Ectodermal cell (in vitro differentiated cells): Measurements from ENCODE around the gene GORASP1. TPM values are rescaled to one million over a fixed set of nuclear protein-coding genes. Genes with fewer than 3 reads are reported as not detected.

Experiments used
- H3K27ac ChIP-seq: 2 replicates; pipeline ENCODE4 v1.7.0; 2013; ENCODE audit warnings: mild to moderate bottlenecking, low read depth, low read length; ENCODE audit not compliant: insufficient read depth, poor library complexity, severe bottlenecking
- H3K27me3 ChIP-seq: 2 replicates; pipeline ENCODE4 v1.7.0; 2013; ENCODE audit warnings: mild to moderate bottlenecking, low read length; ENCODE audit not compliant: insufficient read depth, control insufficient read depth, poor library complexity, severe bottlenecking
- H3K36me3 ChIP-seq: one replicate; pipeline ENCODE4 v1.7.0; 2013; ENCODE audit warnings: low read length; ENCODE audit not compliant: control insufficient read depth, insufficient read depth
- H3K4me1 ChIP-seq: one replicate; pipeline ENCODE4 v1.7.0; 2013; ENCODE audit warnings: low read length; ENCODE audit not compliant: control insufficient read depth, insufficient read depth
- H3K4me3 ChIP-seq: 2 replicates; pipeline ENCODE4 v1.7.0; 2013; ENCODE audit warnings: low read depth, low read length, control low read depth; ENCODE audit not compliant: insufficient read depth
- H3K9me3 ChIP-seq: 2 replicates; pipeline ENCODE4 v1.7.0; 2013; ENCODE audit warnings: mild to moderate bottlenecking, low read length, moderate library complexity; ENCODE audit not compliant: control insufficient read depth
- WGBS, 2 experiments: methylation state at CpG; one replicate each; pipeline ENCODE4 v1.1.7; 2013; ENCODE audit warnings: missing lambda C conversion rate in 2 of 2; 5-methylcytosine and 5-hydroxymethylcytosine counted together
- polyA plus RNA-seq, 4 experiments: library from polyadenylated mRNA; stranded (reverse); fragments of 50-300 nt; gene quantifications; one replicate each; pipeline ENCODE4 v1.2.3, GENCODE V29; 2013

The GORASP1 gene
- polyA plus RNA-seq (2013, experiment 1 of 4) = 41.6 TPM
- 40.2 TPM for polyA plus RNA-seq (2013, experiment 2 of 4)
- 31.0 TPM for polyA plus RNA-seq (2013, experiment 3 of 4)
- 32.5 TPM for polyA plus RNA-seq (2013, experiment 4 of 4)

DNA sequence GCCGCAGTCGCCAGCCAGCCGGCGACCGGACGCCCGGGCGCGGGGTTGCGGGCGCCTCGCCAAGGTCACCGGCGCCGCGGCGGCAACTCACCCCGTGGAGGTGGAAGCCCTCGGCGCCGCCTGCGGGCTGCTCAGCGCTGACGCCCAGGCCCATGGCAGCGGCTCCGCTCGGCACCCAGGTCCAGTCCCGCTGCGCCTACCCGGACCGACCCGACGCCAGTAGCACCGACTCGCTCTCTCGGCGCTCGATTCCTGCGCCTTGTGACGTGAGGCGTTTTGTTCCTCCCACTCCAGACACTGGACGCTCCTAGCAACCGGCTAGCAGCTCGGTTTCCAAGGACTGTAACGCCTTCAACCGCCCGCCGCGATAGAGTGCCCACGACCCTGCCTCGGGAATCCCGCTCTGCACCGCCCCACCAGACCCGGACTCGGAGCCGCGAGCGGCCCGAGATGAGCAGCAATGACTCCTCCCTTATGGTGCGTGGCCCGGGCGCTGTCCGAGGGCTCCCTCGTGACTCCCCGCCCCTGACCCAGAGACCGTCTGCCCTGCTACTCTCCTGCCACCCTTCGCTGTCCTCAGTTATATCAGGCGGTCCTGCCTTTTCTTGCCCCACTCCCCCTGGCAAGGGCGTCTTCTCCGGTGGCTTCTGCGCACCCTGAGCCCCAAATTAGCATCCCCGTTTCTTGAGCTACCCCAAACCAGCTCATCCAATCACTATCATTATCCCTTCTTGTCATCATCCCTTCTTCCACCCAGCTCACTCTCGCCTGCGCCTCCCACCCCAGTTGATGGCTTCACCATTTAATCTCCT lies at the start of gene GORASP1, which contains the start of gene TTC21A:
GORASP1 (minus strand) TSS at position 240 of the 812 bp plus-strand sequence; CDS start at position 154, 86 bp downstream.
TTC21A (plus strand) TSS at position 293 of the 812 bp plus-strand sequence; CDS start at position 451, 158 bp downstream.
- Histone ChIP-seq H3K27me3 (peaks cover 13% of the 10 kb centered on the region), H3K36me3 (no peaks in the 10 kb centered on the region), H3K9me3 (no peaks in the 10 kb centered on the region), H3K4me3 (peak within 1 kb of the TSS; percentile 94), H3K27ac (no peak within 1 kb of the TSS), H3K4me1 (peaks cover 8% of the 10 kb centered on the region)
- 0 to 1% methylated on average over 74 of the region's 74 CpGs for WGBS, 2 experiments

DNA sequence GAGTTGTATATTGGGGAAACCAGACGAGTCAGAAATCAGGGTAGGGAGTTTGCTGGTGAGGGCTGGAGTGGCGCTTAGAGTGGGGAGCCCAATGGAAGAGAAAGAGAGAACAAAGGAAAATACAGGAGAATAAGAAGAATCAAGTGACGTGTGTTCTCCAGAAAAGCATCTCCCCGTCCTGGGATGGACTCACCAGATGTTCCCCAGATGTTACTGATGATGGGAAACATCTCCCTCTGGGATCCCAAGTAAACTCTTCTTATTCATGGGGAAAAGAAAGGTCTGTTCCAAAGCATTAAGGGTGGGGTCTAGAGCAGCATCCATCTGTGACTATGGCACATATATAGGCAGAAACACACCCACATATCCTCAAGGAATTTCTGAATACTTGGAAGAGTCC lies 49.0 kb upstream of the GORASP1 start:
- Histone ChIP-seq H3K9me3 (no peaks in the 10 kb centered on the region), H3K27ac (no peak overlapping the region), H3K4me1 (peaks cover 19% of the 10 kb centered on the region), H3K4me3 (no peak overlapping the region), H3K36me3 (no peaks in the 10 kb centered on the region), H3K27me3 (peaks cover 9% of the 10 kb centered on the region)
- 90 to 91% methylated on average over 4 of the region's 4 CpGs for WGBS, 2 experiments

DNA sequence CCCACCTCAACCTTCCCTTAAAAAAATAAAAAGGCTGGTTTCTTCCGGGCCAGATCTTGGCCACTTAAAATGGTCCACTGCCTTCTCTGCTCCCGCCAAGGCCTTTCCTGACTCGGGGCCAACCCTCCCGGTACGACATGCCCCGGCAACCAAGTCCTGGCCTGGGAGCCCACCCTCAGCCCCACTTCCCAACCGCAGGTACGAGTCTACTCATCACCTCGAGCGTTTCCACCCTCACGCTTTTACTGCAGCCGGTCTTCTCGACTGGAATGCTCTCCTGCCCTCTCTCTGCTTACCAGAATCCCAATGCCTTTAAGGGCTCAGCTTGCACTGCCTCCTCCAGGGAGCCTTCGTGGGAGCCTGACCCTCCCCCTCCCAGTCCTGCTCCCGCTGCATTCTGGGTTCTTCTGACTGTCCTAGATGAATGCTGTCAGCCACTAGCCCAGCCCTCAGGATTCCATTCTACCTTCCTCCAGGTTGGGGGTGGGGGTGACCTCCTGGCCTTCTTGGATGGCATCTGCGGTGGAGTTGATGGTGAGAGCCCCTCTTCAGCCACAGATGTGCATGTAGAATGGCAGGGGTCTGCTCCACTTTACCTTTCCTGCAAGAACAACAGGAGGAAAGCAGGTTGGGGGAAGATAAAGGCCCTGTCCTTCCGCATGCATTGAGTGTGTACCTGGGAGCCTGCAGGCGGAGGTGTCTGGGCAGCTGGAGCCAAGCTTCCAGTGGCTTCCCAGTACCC lies 47.0 kb upstream of the GORASP1 start:
- WGBS, 2 experiments = 12 to 13% methylated on average over 18 of the region's 18 CpGs
- Histone ChIP-seq H3K4me3 (peak overlapping the region; percentile 65), H3K27ac (peak overlapping the region; percentile 61), H3K27me3 (peaks cover 9% of the 10 kb centered on the region), H3K9me3 (no peaks in the 10 kb centered on the region), H3K36me3 (no peaks in the 10 kb centered on the region), H3K4me1 (peaks cover 38% of the 10 kb centered on the region)

GRCh38 chr3:39153977-39154279 lies 46.5 kb upstream of the GORASP1 start:
- 5 to 11% methylated on average over 1 to 8 of the region's 9 CpGs for WGBS, 2 experiments
- Histone ChIP-seq H3K27ac (peak overlapping the region; percentile 61), H3K4me3 (peak overlapping the region; percentile 65), H3K9me3 (no peaks in the 10 kb centered on the region), H3K4me1 (peaks cover 43% of the 10 kb centered on the region), H3K36me3 (no peaks in the 10 kb centered on the region), H3K27me3 (peaks cover 9% of the 10 kb centered on the region)

GRCh38 chr3:39150803-39151631 lies 43.6 kb upstream of the GORASP1 start:
- H3K27ac ChIP-seq = peak overlapping the region; percentile 65
- no peaks in the 10 kb centered on the region for H3K9me3 ChIP-seq
- peaks cover 69% of the 10 kb centered on the region for H3K4me1 ChIP-seq
- peak overlapping the region; percentile 65 for H3K4me3 ChIP-seq
- 26 to 36% methylated on average over 9 of the region's 9 CpGs for WGBS, 2 experiments
- peaks cover 9% of the 10 kb centered on the region for H3K27me3 ChIP-seq
- H3K36me3 ChIP-seq = no peaks in the 10 kb centered on the region

GRCh38 chr3:39150148-39150802 lies 42.8 kb upstream of the GORASP1 start:
- peaks cover 70% of the 10 kb centered on the region for H3K4me1 ChIP-seq
- H3K27me3 ChIP-seq = peaks cover 9% of the 10 kb centered on the region
- H3K4me3 ChIP-seq = no peak overlapping the region
- H3K36me3 ChIP-seq = no peaks in the 10 kb centered on the region
- peak overlapping the region; percentile 65 for H3K27ac ChIP-seq
- no peaks in the 10 kb centered on the region for H3K9me3 ChIP-seq
- 80 to 82% methylated on average over 5 of the region's 5 CpGs for WGBS, 2 experiments

GRCh38 chr3:39149498-39150147 lies 42.2 kb upstream of the GORASP1 start:
- 88 to 89% methylated on average over 3 of the region's 3 CpGs for WGBS, 2 experiments
- H3K36me3 ChIP-seq = no peaks in the 10 kb centered on the region
- peaks cover 70% of the 10 kb centered on the region for H3K4me1 ChIP-seq
- no peak overlapping the region for H3K4me3 ChIP-seq
- no peaks in the 10 kb centered on the region for H3K9me3 ChIP-seq
- no peak overlapping the region for H3K27ac ChIP-seq
- peaks cover 9% of the 10 kb centered on the region for H3K27me3 ChIP-seq

DNA sequence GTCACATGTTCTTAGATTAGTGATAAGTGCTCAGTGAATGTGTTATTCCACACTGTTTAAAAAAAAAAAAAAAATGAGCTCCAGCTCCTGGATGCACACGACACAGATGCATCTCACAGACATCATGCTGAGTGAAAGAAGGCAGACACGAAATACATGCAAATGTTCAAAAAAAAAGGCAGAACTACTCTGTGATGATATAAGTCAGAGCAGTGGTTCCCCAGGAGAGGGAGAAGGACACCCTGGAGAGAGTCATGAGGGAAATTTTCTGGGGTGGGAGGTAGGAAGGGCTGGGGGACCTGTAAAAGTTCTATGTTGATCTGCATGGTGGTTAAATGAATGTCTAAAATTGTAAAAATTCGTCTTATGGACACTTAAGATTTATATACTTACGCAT lies 41.6 kb upstream of the GORASP1 start:
- Histone ChIP-seq H3K4me1 (peaks cover 65% of the 10 kb centered on the region), H3K36me3 (no peaks in the 10 kb centered on the region), H3K27ac (no peak overlapping the region), H3K27me3 (peaks cover 9% of the 10 kb centered on the region), H3K9me3 (no peaks in the 10 kb centered on the region), H3K4me3 (no peak overlapping the region)
- WGBS, 2 experiments = 89 to 91% methylated on average over 4 of the region's 4 CpGs

DNA sequence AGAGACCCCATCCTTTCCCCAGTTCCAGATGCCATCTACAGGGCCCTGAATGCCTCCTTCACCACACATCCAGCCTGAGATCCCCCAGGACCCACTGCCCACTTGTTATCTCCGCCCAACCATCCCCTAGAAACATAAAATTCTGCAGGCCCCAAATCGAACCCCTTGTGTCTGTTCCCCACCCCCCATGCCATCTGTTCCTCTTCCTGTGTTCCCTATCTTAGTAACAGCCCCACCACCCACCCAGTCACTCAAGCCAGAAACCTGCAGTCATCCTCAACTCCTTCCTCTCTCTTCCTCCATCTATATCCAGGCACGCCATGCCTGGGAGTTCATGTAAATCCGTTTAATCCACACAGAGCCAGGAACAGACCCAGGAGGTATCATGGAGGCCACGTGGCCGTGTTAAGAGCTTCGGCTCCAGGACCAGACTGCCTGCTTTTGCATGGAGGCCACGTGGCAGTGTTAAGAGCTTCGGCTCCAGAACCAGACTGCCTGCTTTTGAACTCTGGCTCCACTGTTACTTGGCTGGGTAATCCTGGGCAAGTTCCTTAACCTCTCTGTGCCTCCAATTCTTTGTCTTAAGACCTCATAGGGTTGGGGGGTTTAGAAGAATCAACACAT lies 41.1 kb upstream of the GORASP1 start:
- no peaks in the 10 kb centered on the region for H3K36me3 ChIP-seq
- H3K27ac ChIP-seq = no peak overlapping the region
- peaks cover 9% of the 10 kb centered on the region for H3K27me3 ChIP-seq
- H3K9me3 ChIP-seq = no peaks in the 10 kb centered on the region
- peaks cover 65% of the 10 kb centered on the region for H3K4me1 ChIP-seq
- WGBS, 2 experiments = 71 to 74% methylated on average over 9 of the region's 9 CpGs
- no peak overlapping the region for H3K4me3 ChIP-seq
